ENCODE results near the gene ASF1B. TPM values are rescaled to one million over a fixed set of nuclear protein-coding genes. Genes with fewer than 3 reads are reported as not detected.

The ASF1B gene
- total and polyA plus RNA-seq, 2 donors (not counting 3 experiments of a cell fraction or from before 2014, with no cell fraction given), result 39.1 to 42.4 TPM

DNA sequence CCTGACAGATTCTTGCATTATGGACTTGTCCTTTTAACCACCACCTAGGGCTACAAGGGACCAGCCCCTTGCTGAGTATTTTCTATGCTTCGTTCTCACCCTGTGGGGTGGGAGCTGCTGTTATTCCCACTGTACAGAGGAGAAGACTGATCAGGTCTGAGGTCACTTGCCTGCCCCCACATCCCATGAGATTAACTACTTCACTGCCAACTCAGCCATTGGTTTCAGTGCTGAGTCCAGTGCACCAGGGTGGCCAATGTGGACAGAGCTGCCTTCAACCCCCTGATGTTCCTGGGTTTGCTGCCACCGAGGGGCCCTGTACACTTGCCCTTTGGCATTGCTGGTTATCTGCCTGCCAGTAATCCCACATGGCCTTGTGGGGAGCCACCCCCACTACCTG is 25.7 kb downstream of the ASF1B start:
- POLR2A ChIA-PET, result no interaction called here
- CTCF ChIA-PET, result no interaction called here
- no peak overlapping the region for H2AFZ ChIP-seq (ENCODE audit: low read depth, low read length)
- H3K4me3 ChIP-seq (replicated peaks in 1 of 3; ENCODE audit: insufficient read depth in 1 of 3, low read depth in 1 of 3, low read length in 3 of 3), result no peak overlapping the region
- no peaks in the 10 kb centered on the region for H3K9me3 ChIP-seq (replicated peaks; ENCODE audit: control insufficient read depth, insufficient read depth, low read length)
- BruUV-seq (replicated peaks), result no TSS peak
- H4K20me1 ChIP-seq (replicated peaks; ENCODE audit: control insufficient read depth, extremely low read depth, insufficient read depth, low read length), result no peaks in the 10 kb centered on the region
- DNase-seq (ENCODE audit: low read depth, low spot score) (no peak), FAIRE-seq (no peak)
- H3K27me3 ChIP-seq (ENCODE audit: control insufficient read depth in 2 of 2, insufficient read depth in 2 of 2, low read length in 2 of 2), result no peaks in the 10 kb centered on the region
- intact Hi-C loops (cut with micrococcal nuclease) (no loop called here), dilution Hi-C loops (cut with MboI; ENCODE audit: extremely low pct_ligation_motif_present, low sequenced_read_pairs) (no loop called here)
- peaks cover 14% of the 10 kb centered on the region for H3K79me2 ChIP-seq (ENCODE audit: control insufficient read depth, insufficient read depth, low read length)
- H3K4me2 ChIP-seq (ENCODE audit: insufficient read depth, low read length), result no peak overlapping the region
- H3K9ac ChIP-seq (replicated peaks; ENCODE audit: extremely low read depth, insufficient read depth, low read length), result no peak overlapping the region
- peaks cover 0 to 2% of the 10 kb centered on the region in 2 experiments for H3K36me3 ChIP-seq (ENCODE audit: control insufficient read depth in 2 of 2, extremely low read depth in 1 of 2, insufficient read depth in 2 of 2, low read length in 2 of 2)
- no peak for TF ChIP-seq JUN (IDR thresholded peaks at IDR 0.05; ENCODE audit: borderline replicate concordance, insufficient read depth, insufficient read length, low read depth)
- no peak for TF ChIP-seq POLR2AphosphoS5 (IDR thresholded peaks at IDR 0.05; ENCODE audit: insufficient read depth, low read depth, low read length)
- no peak for TF ChIP-seq MYC (IDR thresholded peaks at IDR 0.05; ENCODE audit: low read depth, low read length)
- no peak for TF ChIP-seq FOS (IDR thresholded peaks at IDR 0.05; ENCODE audit: borderline replicate concordance, insufficient read depth, low read length)
- no peak for TF ChIP-seq EZH2 (IDR thresholded peaks at IDR 0.05; ENCODE audit: borderline replicate concordance, low read depth, low read length, severe bottlenecking)
- TF ChIP-seq, protein P1, sequence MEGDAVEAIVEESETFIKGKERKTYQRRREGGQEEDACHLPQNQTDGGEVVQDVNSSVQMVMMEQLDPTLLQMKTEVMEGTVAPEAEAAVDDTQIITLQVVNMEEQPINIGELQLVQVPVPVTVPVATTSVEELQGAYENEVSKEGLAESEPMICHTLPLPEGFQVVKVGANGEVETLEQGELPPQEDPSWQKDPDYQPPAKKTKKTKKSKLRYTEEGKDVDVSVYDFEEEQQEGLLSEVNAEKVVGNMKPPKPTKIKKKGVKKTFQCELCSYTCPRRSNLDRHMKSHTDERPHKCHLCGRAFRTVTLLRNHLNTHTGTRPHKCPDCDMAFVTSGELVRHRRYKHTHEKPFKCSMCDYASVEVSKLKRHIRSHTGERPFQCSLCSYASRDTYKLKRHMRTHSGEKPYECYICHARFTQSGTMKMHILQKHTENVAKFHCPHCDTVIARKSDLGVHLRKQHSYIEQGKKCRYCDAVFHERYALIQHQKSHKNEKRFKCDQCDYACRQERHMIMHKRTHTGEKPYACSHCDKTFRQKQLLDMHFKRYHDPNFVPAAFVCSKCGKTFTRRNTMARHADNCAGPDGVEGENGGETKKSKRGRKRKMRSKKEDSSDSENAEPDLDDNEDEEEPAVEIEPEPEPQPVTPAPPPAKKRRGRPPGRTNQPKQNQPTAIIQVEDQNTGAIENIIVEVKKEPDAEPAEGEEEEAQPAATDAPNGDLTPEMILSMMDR (IDR thresholded peaks at IDR 0.05; ENCODE audit: extremely low read depth in 1 of 2, insufficient read depth in 1 of 2, low read depth in 1 of 2, low read length in 2 of 2), result no peak
- TF ChIP-seq MAX (IDR thresholded peaks at IDR 0.05; ENCODE audit: insufficient read depth, insufficient read length), result no peak
- no peak for TF ChIP-seq GATA2 (IDR thresholded peaks at IDR 0.05; ENCODE audit: insufficient read depth, insufficient read length, low read depth, low read length)
- no peak for TF ChIP-seq POLR2A (IDR thresholded peaks at IDR 0.05; ENCODE audit: low read depth, low read length)
- H3K4me1 ChIP-seq (ENCODE audit: control insufficient read depth, extremely low read depth, insufficient read depth, low read length), result peaks cover 14% of the 10 kb centered on the region
- H3K9me1 ChIP-seq (replicated peaks; ENCODE audit: control insufficient read depth, extremely low read depth, insufficient read depth, low read length), result no peaks in the 10 kb centered on the region
- no peak overlapping the region for H3K27ac ChIP-seq (ENCODE audit: insufficient read depth, low read depth, low read length)
